Ishikawa (cell line): ENCODE results near the gene ARHGAP31.

Experiments used
- CEBPB ChIP-seq: IDR thresholded peaks from 2 replicates; pipeline ENCODE4 v1.6.1; 2012
- CREB1 ChIP-seq: IDR thresholded peaks from 2 replicates; pipeline ENCODE4 v1.6.1; 2012; ENCODE audit warnings: low read depth
- EGR1 ChIP-seq: IDR thresholded peaks from 2 replicates; pipeline ENCODE4 v1.6.1; 2012
- EP300 ChIP-seq: IDR thresholded peaks from 2 replicates; pipeline ENCODE4 v1.6.1; 2012; ENCODE audit warnings: borderline replicate concordance
- FOXM1 ChIP-seq: IDR thresholded peaks from 2 replicates; pipeline ENCODE4 v1.6.1; 2012; ENCODE audit warnings: low read depth, borderline replicate concordance
- MAX ChIP-seq: IDR thresholded peaks from 2 replicates; pipeline ENCODE4 v1.6.1; 2012
- NFIC ChIP-seq: IDR thresholded peaks from 2 replicates; pipeline ENCODE4 v1.6.1; 2012
- RAD21 ChIP-seq: IDR thresholded peaks from 2 replicates; pipeline ENCODE4 v1.6.1; 2012; ENCODE audit warnings: low read depth
- REST ChIP-seq: IDR thresholded peaks from 2 replicates; pipeline ENCODE4 v1.6.1; 2012; ENCODE audit warnings: low read depth, mild to moderate bottlenecking
- TAF1 ChIP-seq: IDR thresholded peaks from 2 replicates; pipeline ENCODE4 v1.6.1; 2012; ENCODE audit warnings: low read depth, mild to moderate bottlenecking
- TCF12 ChIP-seq: IDR thresholded peaks from 2 replicates; pipeline ENCODE4 v1.6.1; 2012; ENCODE audit warnings: low read depth
- TEAD4 ChIP-seq: IDR thresholded peaks from 2 replicates; pipeline ENCODE4 v1.6.1; 2012
- USF1 ChIP-seq: IDR thresholded peaks from 2 replicates; pipeline ENCODE4 v1.6.1; 2012
- YY1 ChIP-seq: IDR thresholded peaks from 2 replicates; pipeline ENCODE4 v1.6.1; 2012; ENCODE audit warnings: low read depth
- ZBTB7A ChIP-seq: IDR thresholded peaks from 2 replicates; pipeline ENCODE4 v1.6.1; 2012; ENCODE audit warnings: low read depth

Gene ARHGAP31

GRCh38 chr3:119453822-119454221, 159.6 kb downstream of the ARHGAP31 start:
- TF ChIP-seq REST (no peak), EGR1 (no peak), EP300 (no peak)

- TF ChIP-seq CREB1 (no peak), TAF1 (no peak), RAD21 (no peak)
Measured at GRCh38 chr3:119456469-119456868, 162.3 kb downstream of the ARHGAP31 start.

- no peak for TF ChIP-seq CEBPB
- no peak for TF ChIP-seq NFIC
- no peak for TF ChIP-seq MAX
Measured at GRCh38 chr3:119457246-119457645, 163.1 kb downstream of the ARHGAP31 start.

- no peak; the same call in 1 of the 2 replicates for TF ChIP-seq TEAD4
- peak; percentile 21; the same call in 1 of the 2 replicates for TF ChIP-seq USF1
- 0 out of 2 replicates have a peak, but pooled peaks have one; percentile 12 for TF ChIP-seq REST
- TF ChIP-seq CEBPB = no peak
- TF ChIP-seq EGR1 = no peak
- no peak for TF ChIP-seq RAD21
- no peak for TF ChIP-seq ZBTB7A
- peak; percentile 12; the same call in 1 of the 2 replicates for TF ChIP-seq NFIC
- peak; percentile 96 for TF ChIP-seq CREB1
- TF ChIP-seq EP300 = no peak
- no peak for TF ChIP-seq FOXM1
- peak; percentile 88 for TF ChIP-seq MAX
- peak; percentile 80 for TF ChIP-seq TCF12
- peak; percentile 89 for TF ChIP-seq TAF1
- TF ChIP-seq YY1 = peak; percentile 92
Measured at GRCh38 chr3:119463171-119464169, 169.3 kb downstream of the ARHGAP31 start, which contains the start of gene TMEM39A. TSS of gene TMEM39A (minus strand) at chr3:119463615. CDS start at chr3:119462074, 1,541 bp downstream.

- TF ChIP-seq REST (no peak), USF1 (no peak), CEBPB (no peak), TCF12 (no peak), TAF1 (no peak), EGR1 (no peak), CREB1 (no peak), RAD21 (no peak), FOXM1 (no peak), YY1 (no peak), TEAD4 (no peak), ZBTB7A (no peak), NFIC (no peak), EP300 (no peak), MAX (no peak)
Measured at GRCh38 chr3:119468041-119468440, 173.9 kb downstream of the ARHGAP31 start.
